H9 (cell line): ENCODE results near the gene NEURL1. TPM values are rescaled to one million over a fixed set of nuclear protein-coding genes. Genes with fewer than 3 reads are reported as not detected.

ENCODE experiments used
- DNase-seq: peaks from one replicate; pipeline ENCODE4 v3.0.0-alpha.2; 2017
- H2AFZ ChIP-seq: one replicate; pipeline ENCODE4 v1.6.1; 2013; ENCODE audit warnings: mild to moderate bottlenecking, low read length, control low read depth, moderate library complexity
- H2AK5ac ChIP-seq: 2 replicates; pipeline ENCODE4 v1.6.1; 2013; ENCODE audit warnings: low read length, control low read depth, mixed read lengths; ENCODE audit not compliant: insufficient read length
- H2BK120ac ChIP-seq: one replicate; pipeline ENCODE4 v1.6.1; 2013; ENCODE audit warnings: low read depth, mild to moderate bottlenecking, low read length, control low read depth, inconsistent platforms; ENCODE audit not compliant: poor library complexity, severe bottlenecking
- H2BK12ac ChIP-seq: 2 replicates; pipeline ENCODE4 v1.6.1; 2013; ENCODE audit warnings: low read length, control low read depth, mixed read lengths, low read depth; ENCODE audit not compliant: insufficient read length
- H2BK15ac ChIP-seq: 2 replicates; pipeline ENCODE4 v1.6.1; 2013; ENCODE audit warnings: low read depth, low read length, control low read depth
- H2BK20ac ChIP-seq: one replicate; pipeline ENCODE4 v1.6.1; 2013; ENCODE audit warnings: low read depth, mild to moderate bottlenecking, low read length, control low read depth, inconsistent platforms; ENCODE audit not compliant: poor library complexity, severe bottlenecking
- H2BK5ac ChIP-seq: 2 replicates; pipeline ENCODE4 v1.6.1; 2013; ENCODE audit warnings: low read length, control low read depth, mixed read lengths; ENCODE audit not compliant: insufficient read length
- H3K14ac ChIP-seq: 2 replicates; pipeline ENCODE4 v1.6.1; 2013; ENCODE audit warnings: low read length, control low read depth; ENCODE audit not compliant: insufficient read depth
- H3K18ac ChIP-seq: 2 replicates; pipeline ENCODE4 v1.6.1; 2013; ENCODE audit warnings: low read depth, mild to moderate bottlenecking, mixed read lengths, low read length, control low read depth; ENCODE audit not compliant: insufficient read length
- H3K23ac ChIP-seq: 2 replicates; pipeline ENCODE4 v1.6.1; 2013; ENCODE audit warnings: low read length, control low read depth, mixed read lengths, low read depth; ENCODE audit not compliant: insufficient read length
- H3K23me2 ChIP-seq: 2 replicates; pipeline ENCODE4 v1.6.1; 2013; ENCODE audit warnings: low read depth, mild to moderate bottlenecking, mixed read lengths, low read length, control low read depth; ENCODE audit not compliant: insufficient read length, poor library complexity, severe bottlenecking
- H3K27ac ChIP-seq: 2 replicates; pipeline ENCODE4 v1.5.1; 2013; ENCODE audit warnings: low read length, control low read depth, mixed read lengths, low read depth; ENCODE audit not compliant: insufficient read length
- H3K27me3 ChIP-seq: 2 replicates; pipeline ENCODE4 v1.6.1; 2013; ENCODE audit warnings: low read length, control low read depth, inconsistent platforms; ENCODE audit not compliant: insufficient read depth
- H3K4ac ChIP-seq: 2 replicates; pipeline ENCODE4 v1.6.1; 2013; ENCODE audit warnings: low read depth, mild to moderate bottlenecking, control low read depth, inconsistent platforms, low read length, moderate library complexity
- H3K4me1 ChIP-seq: 2 replicates; pipeline ENCODE4 v1.6.1; 2013; ENCODE audit warnings: low read length, control low read depth, inconsistent platforms; ENCODE audit not compliant: insufficient read depth
- H3K4me2 ChIP-seq: 2 replicates; pipeline ENCODE4 v1.6.1; 2013; ENCODE audit warnings: low read length, control low read depth, mixed read lengths; ENCODE audit not compliant: insufficient read length, insufficient read depth
- H3K56ac ChIP-seq: 2 replicates; pipeline ENCODE4 v1.6.1; 2013; ENCODE audit warnings: low read depth, mild to moderate bottlenecking, mixed read lengths, low read length, control low read depth; ENCODE audit not compliant: insufficient read length
- H3K79me1 ChIP-seq: 2 replicates; pipeline ENCODE4 v1.6.1; 2013; ENCODE audit warnings: low read depth, mild to moderate bottlenecking, moderate library complexity, low read length, control low read depth, inconsistent platforms; ENCODE audit not compliant: insufficient read depth, poor library complexity, severe bottlenecking
- H3K79me2 ChIP-seq: 2 replicates; pipeline ENCODE4 v1.6.1; 2013; ENCODE audit warnings: low read length, control low read depth, inconsistent platforms; ENCODE audit not compliant: insufficient read depth
- H3K9ac ChIP-seq: 2 replicates; pipeline ENCODE4 v1.6.1; 2013; ENCODE audit warnings: low read length, control low read depth, mixed read lengths; ENCODE audit not compliant: insufficient read length; ENCODE audit errors: extremely low read depth
- H3K9me3 ChIP-seq: one replicate; pipeline ENCODE4 v1.6.1; 2013; ENCODE audit warnings: low read depth, low read length, inconsistent platforms; ENCODE audit not compliant: control insufficient read depth
- H3T11ph ChIP-seq: one replicate; pipeline ENCODE4 v1.6.1; 2013; ENCODE audit warnings: mild to moderate bottlenecking, low read length, control low read depth, inconsistent platforms
- H4K20me1 ChIP-seq: one replicate; pipeline ENCODE4 v1.6.1; 2013; ENCODE audit not compliant: control insufficient read depth, insufficient read length, insufficient read depth
- H4K5ac ChIP-seq: 2 replicates; pipeline ENCODE4 v1.6.1; 2013; ENCODE audit warnings: low read depth, mild to moderate bottlenecking, mixed read lengths, low read length, control low read depth; ENCODE audit not compliant: insufficient read length
- H4K8ac ChIP-seq: replicated peaks from 2 replicates; pipeline ENCODE4 v1.6.1; 2013; ENCODE audit warnings: low read length, control low read depth, mixed read lengths, low read depth; ENCODE audit not compliant: insufficient read length
- H4K91ac ChIP-seq: 2 replicates; pipeline ENCODE4 v1.6.1; 2013; ENCODE audit warnings: low read depth, mild to moderate bottlenecking, moderate library complexity, mixed read lengths, low read length, control low read depth; ENCODE audit not compliant: insufficient read length
- H3K27ac Mint-ChIP-seq, 3 experiments: 2 replicates in 2 of 3; 3 replicates in 1 of 3; pipeline ENCODE4 v1.8.0; 2020 to 2021; ENCODE audit warnings: mixed read lengths in 3 of 3, mild to moderate bottlenecking in 1 of 3, moderate library complexity in 1 of 3
- H3K27me3 Mint-ChIP-seq: 2 replicates; pipeline ENCODE4 v1.8.0; 2021; ENCODE audit warnings: low read depth, mild to moderate bottlenecking, moderate library complexity, mixed read lengths
- H3K36me3 Mint-ChIP-seq, 3 experiments: 2 replicates in 2 of 3; 3 replicates in 1 of 3; pipeline ENCODE4 v1.8.0; 2020 to 2021; ENCODE audit warnings: low read depth in 3 of 3, mixed read lengths in 3 of 3; ENCODE audit not compliant: insufficient read depth in 1 of 3
- H3K4me1 Mint-ChIP-seq, 2 experiments: 2 replicates each; pipeline ENCODE4 v1.8.0; 2020; ENCODE audit warnings: mixed read lengths in 2 of 2
- H3K4me3 Mint-ChIP-seq, 2 experiments: 2 replicates in 1 of 2; 3 replicates in 1 of 2; pipeline ENCODE4 v1.8.0; 2020 to 2021; ENCODE audit warnings: mild to moderate bottlenecking in 2 of 2, mixed read lengths in 2 of 2, moderate library complexity in 1 of 2
- H3K9me3 Mint-ChIP-seq, 2 experiments: 2 replicates in 1 of 2; 3 replicates in 1 of 2; pipeline ENCODE4 v1.8.0; 2020; ENCODE audit warnings: mild to moderate bottlenecking in 2 of 2, mixed read lengths in 2 of 2, moderate library complexity in 1 of 2
- WGBS: extraction: QIAGEN DNeasy Blood & Tissue Kit; methylation state at CpG from one replicate; pipeline ENCODE4 v1.1.7; 2013; ENCODE audit warnings: missing lambda C conversion rate, low lambda C conversion rate, mixed read lengths; ENCODE audit not compliant: insufficient read length; ENCODE audit errors: extremely low coverage; 5-methylcytosine and 5-hydroxymethylcytosine counted together
- total RNA-seq: library from RNA; stranded (reverse); gene quantifications from 2 replicates; pipeline ENCODE4 v1.2.1, GENCODE V29; 2021
- TF ChIP-seq, protein P1 (sequence below): fragments of 200-600 bp; sonication (generic); conservative IDR thresholded peaks from 3 replicates; pipeline ENCODE4 v1.8.0; 2021; ENCODE audit warnings: antibody characterized with exemption, mild to moderate bottlenecking

The NEURL1 gene
- total RNA-seq, 1 experiment from 2014 or later = 1.2 TPM

DNA sequence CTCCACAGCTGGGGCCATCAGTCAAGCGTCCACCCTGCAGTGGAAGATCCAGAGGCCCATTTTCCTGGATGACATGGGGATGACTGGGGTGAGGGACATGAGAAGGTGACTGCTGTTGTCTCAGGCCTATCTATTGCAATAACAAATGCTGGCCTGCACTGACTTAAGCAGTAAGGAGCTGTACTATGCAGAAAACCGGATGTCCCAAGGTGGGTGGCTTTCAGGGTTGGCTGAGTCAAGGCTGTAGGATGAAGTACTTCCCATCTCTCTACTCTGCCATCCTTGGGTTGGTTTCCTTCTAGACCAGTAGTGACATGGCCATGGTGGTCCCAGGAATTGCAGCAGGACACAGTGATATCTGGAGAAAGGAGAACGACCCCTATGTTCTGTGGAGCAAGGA, 48.1 kb downstream of the NEURL1 start:
- H3K9ac ChIP-seq = no peak overlapping the region
- H4K8ac ChIP-seq = no peak overlapping the region
- peaks cover 11% of the 10 kb centered on the region for H3K27me3 Mint-ChIP-seq
- no peak overlapping the region for H3K4me3 Mint-ChIP-seq
- H3K27ac Mint-ChIP-seq = no peak overlapping the region
- DNase-seq = no peak
- no peak overlapping the region for H2AK5ac ChIP-seq
- no peak overlapping the region for H3K56ac ChIP-seq
- H2BK120ac ChIP-seq = no peak overlapping the region
- H2BK20ac ChIP-seq = no peak overlapping the region
- no peak overlapping the region for H3K27ac ChIP-seq
- H2BK15ac ChIP-seq = no peak overlapping the region
- no peaks in the 10 kb centered on the region for H3K23me2 ChIP-seq
- H2BK5ac ChIP-seq = no peak overlapping the region
- no peaks in the 10 kb centered on the region for H3K36me3 Mint-ChIP-seq
- H3K9me3 Mint-ChIP-seq = no peaks in the 10 kb centered on the region
- no peak overlapping the region for H2BK12ac ChIP-seq
- peaks cover 18 to 25% of the 10 kb centered on the region in 2 experiments for H3K4me1 Mint-ChIP-seq
- no peak overlapping the region for H2AFZ ChIP-seq
- H3K14ac ChIP-seq = no peak overlapping the region
- no peak overlapping the region for H3K18ac ChIP-seq
- H3K23ac ChIP-seq = no peak overlapping the region
- H3K79me1 ChIP-seq = no peaks in the 10 kb centered on the region
- H4K91ac ChIP-seq = no peak overlapping the region
- H3T11ph ChIP-seq = no peak overlapping the region
- no peaks in the 10 kb centered on the region; the same call in 1 of the 2 replicates for H3K27me3 ChIP-seq
- H3K9me3 ChIP-seq = no peaks in the 10 kb centered on the region
- H3K4ac ChIP-seq = no peak overlapping the region
- no peak overlapping the region for H4K5ac ChIP-seq
- no peak overlapping the region for H3K4me2 ChIP-seq
- WGBS = no CpG with 5 or more reads among the region's 3 CpGs
- no peaks in the 10 kb centered on the region for H4K20me1 ChIP-seq
- TF ChIP-seq, protein P1, sequence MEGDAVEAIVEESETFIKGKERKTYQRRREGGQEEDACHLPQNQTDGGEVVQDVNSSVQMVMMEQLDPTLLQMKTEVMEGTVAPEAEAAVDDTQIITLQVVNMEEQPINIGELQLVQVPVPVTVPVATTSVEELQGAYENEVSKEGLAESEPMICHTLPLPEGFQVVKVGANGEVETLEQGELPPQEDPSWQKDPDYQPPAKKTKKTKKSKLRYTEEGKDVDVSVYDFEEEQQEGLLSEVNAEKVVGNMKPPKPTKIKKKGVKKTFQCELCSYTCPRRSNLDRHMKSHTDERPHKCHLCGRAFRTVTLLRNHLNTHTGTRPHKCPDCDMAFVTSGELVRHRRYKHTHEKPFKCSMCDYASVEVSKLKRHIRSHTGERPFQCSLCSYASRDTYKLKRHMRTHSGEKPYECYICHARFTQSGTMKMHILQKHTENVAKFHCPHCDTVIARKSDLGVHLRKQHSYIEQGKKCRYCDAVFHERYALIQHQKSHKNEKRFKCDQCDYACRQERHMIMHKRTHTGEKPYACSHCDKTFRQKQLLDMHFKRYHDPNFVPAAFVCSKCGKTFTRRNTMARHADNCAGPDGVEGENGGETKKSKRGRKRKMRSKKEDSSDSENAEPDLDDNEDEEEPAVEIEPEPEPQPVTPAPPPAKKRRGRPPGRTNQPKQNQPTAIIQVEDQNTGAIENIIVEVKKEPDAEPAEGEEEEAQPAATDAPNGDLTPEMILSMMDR = no peak
- H3K4me1 ChIP-seq = peaks cover 4% of the 10 kb centered on the region; the same call in 1 of the 2 replicates
- no peaks in the 10 kb centered on the region for H3K79me2 ChIP-seq
